CD14-positive monocyte (primary cell): ENCODE data around the gene KBTBD12. TPM values are rescaled to one million over a fixed set of nuclear protein-coding genes. Genes with fewer than 3 reads are reported as not detected.

Experiments used
- DNase-seq, 3 donors: peaks; one replicate each; pipeline ENCODE4 v3.0.0-alpha.2; 2011 to 2022
- H2AFZ ChIP-seq: 2 replicates; pipeline ENCODE4 v1.6.0; 2012; ENCODE audit warnings: mild to moderate bottlenecking, low read depth, low read length, inconsistent platforms; ENCODE audit not compliant: insufficient read depth, poor library complexity, severe bottlenecking
- H3K27ac ChIP-seq, 2 donors: 1 replicate in 1 of 2; 2 replicates in 1 of 2; pipeline ENCODE4 v1.5.1; 2012 to 2013; ENCODE audit warnings: low read length in 2 of 2, control low read depth in 1 of 2, inconsistent platforms in 1 of 2, low read depth in 1 of 2, mild to moderate bottlenecking in 1 of 2
- H3K27me3 ChIP-seq, 2 donors: one replicate each; pipeline versions ENCODE4 v1.6.0 to v1.6.1; 2011 to 2013; ENCODE audit warnings: low read length in 2 of 2; ENCODE audit not compliant: control insufficient read depth in 2 of 2, insufficient read depth in 2 of 2
- H3K36me3 ChIP-seq, 2 donors: replicated peaks in 1 of 2; 1 replicate in 1 of 2; 2 replicates in 1 of 2; pipeline versions ENCODE4 v1.5.1 to v1.6.1; 2012 to 2013; ENCODE audit warnings: low read length in 2 of 2, control low read depth in 1 of 2, inconsistent platforms in 1 of 2, mild to moderate bottlenecking in 1 of 2; ENCODE audit not compliant: insufficient read depth in 2 of 2, control insufficient read depth in 1 of 2
- H3K4me1 ChIP-seq, 2 donors: 1 replicate in 1 of 2; 2 replicates in 1 of 2; pipeline versions ENCODE4 v1.5.1 to v1.6.1; 2012 to 2013; ENCODE audit warnings: low read length in 2 of 2, control low read depth in 1 of 2, inconsistent platforms in 1 of 2, mild to moderate bottlenecking in 1 of 2, moderate library complexity in 1 of 2; ENCODE audit not compliant: insufficient read depth in 2 of 2, control insufficient read depth in 1 of 2
- H3K4me2 ChIP-seq: replicated peaks from 2 replicates; pipeline ENCODE3; 2012; ENCODE audit warnings: low read length, moderate library complexity, mild to moderate bottlenecking; ENCODE audit not compliant: poor library complexity, severe bottlenecking; ENCODE audit errors: extremely low read depth
- H3K4me3 ChIP-seq, 3 experiments: fragments of 200-600 bp in 1 of 3; sonication (generic) in 1 of 3; replicated peaks in 1 of 3; 1 replicate in 2 of 3; 2 replicates in 1 of 3; pipeline ENCODE4 v1.5.1; 2011 to 2013; ENCODE audit warnings: low read length in 3 of 3, mild to moderate bottlenecking in 3 of 3, control low read depth in 2 of 3, low read depth in 2 of 3, inconsistent platforms in 1 of 3, moderate library complexity in 1 of 3
- H3K79me2 ChIP-seq: 2 replicates; pipeline ENCODE4 v1.6.0; 2012; ENCODE audit warnings: mild to moderate bottlenecking, control low read depth, inconsistent platforms, low read length, moderate library complexity; ENCODE audit not compliant: insufficient read depth
- H3K9ac ChIP-seq: 2 replicates; pipeline ENCODE4 v1.6.0; 2017; ENCODE audit warnings: low read length, mild to moderate bottlenecking; ENCODE audit not compliant: insufficient read depth, poor library complexity, severe bottlenecking
- H3K9me3 ChIP-seq, 2 donors: replicated peaks in 1 of 2; 1 replicate in 1 of 2; 2 replicates in 1 of 2; pipeline versions ENCODE4 v1.5.1 to v1.6.1; 2012 to 2013; ENCODE audit warnings: low read length in 2 of 2, control low read depth in 1 of 2; ENCODE audit not compliant: control insufficient read depth in 1 of 2, insufficient read depth in 1 of 2
- H4K20me1 ChIP-seq: 2 replicates; pipeline ENCODE4 v1.6.0; 2012; ENCODE audit warnings: mild to moderate bottlenecking, low read length, control low read depth, moderate library complexity; ENCODE audit not compliant: insufficient read depth
- H3K27ac Mint-ChIP-seq, 7 donors: one replicate each; pipeline ENCODE4 v1.8.0; 2020; ENCODE audit warnings: mild to moderate bottlenecking in 7 of 7, mixed read lengths in 7 of 7, moderate library complexity in 6 of 7, inconsistent platforms in 2 of 7
- H3K27me3 Mint-ChIP-seq, 3 donors: one replicate each; pipeline ENCODE4 v1.8.0; 2021 to 2022; ENCODE audit warnings: low read depth in 3 of 3, mild to moderate bottlenecking in 3 of 3, mixed read lengths in 3 of 3, moderate library complexity in 3 of 3, inconsistent platforms in 1 of 3
- H3K36me3 Mint-ChIP-seq, 2 donors: one replicate each; pipeline ENCODE4 v1.8.0; 2020; ENCODE audit warnings: mixed read lengths in 2 of 2, inconsistent platforms in 1 of 2, mild to moderate bottlenecking in 1 of 2
- H3K4me1 Mint-ChIP-seq: one replicate; pipeline ENCODE4 v1.8.0; 2020; ENCODE audit warnings: mild to moderate bottlenecking, mixed read lengths
- H3K4me3 Mint-ChIP-seq, 2 donors: one replicate each; pipeline ENCODE4 v1.8.0; 2020; ENCODE audit warnings: mild to moderate bottlenecking in 2 of 2, mixed read lengths in 2 of 2, moderate library complexity in 1 of 2
- H3K9me3 Mint-ChIP-seq, 7 donors: one replicate each; pipeline ENCODE4 v1.8.0; 2020 to 2022; ENCODE audit warnings: mixed read lengths in 7 of 7, mild to moderate bottlenecking in 6 of 7, moderate library complexity in 6 of 7, inconsistent platforms in 2 of 7
- CTCF ChIP-seq: fragments of 200-600 bp; IDR thresholded peaks from one replicate; pipeline ENCODE4 v1.8.0; 2022; ENCODE audit warnings: antibody characterized with exemption, mild to moderate bottlenecking
- WGBS: methylation state at CpG from one replicate; pipeline ENCODE4 v1.1.5; 2013; ENCODE audit warnings: missing lambda C conversion rate; ENCODE audit not compliant: insufficient coverage; 5-methylcytosine and 5-hydroxymethylcytosine counted together
- intact Hi-C, 2 donors: fragments of 100-400 bp; cut with micrococcal nuclease; formaldehyde crosslinking; loops; one replicate each; pipeline versions ENCODE4 v1.15.0 to v1.15.1; 2023
- polyA plus RNA-seq, 3 donors: library from polyadenylated mRNA; depleted of rRNA in 1 of 3; unstranded in 2 of 3; stranded (reverse) in 1 of 3; fragments of 300-500 nt in 2 of 3; fragments of >200 nt in 1 of 3; fragmentation: Illumina TruSeq in 2 of 3; gene quantifications; 1 replicate in 2 of 3; 2 replicates in 1 of 3; pipeline ENCODE4 v1.2.3, GENCODE V29; 2012 to 2021

The KBTBD12 gene
- polyA plus RNA-seq, 3 donors: not detected

- no peak overlapping the region for H3K4me3 Mint-ChIP-seq
- WGBS: no CpG with 5 or more reads among the region's 2 CpGs
Observed at GRCh38 chr3:127867412-127867811, 47.6 kb upstream of the KBTBD12 start.

GRCh38 chr3:127867986-127868385, 47.0 kb upstream of the KBTBD12 start:
- Mint-ChIP-seq H3K27me3 (peaks cover 0 to 6% (median 5%) of the 10 kb centered on the region in 3 donors), H3K4me3 (no peak overlapping the region), H3K4me1 (no peaks in the 10 kb centered on the region), H3K27ac (no peak overlapping the region), H3K36me3 (no peaks in the 10 kb centered on the region), H3K9me3 (peaks cover 0 to 3% (median 2%) of the 10 kb centered on the region in 7 donors)
- Histone ChIP-seq H3K27ac (no peak overlapping the region), H3K27me3 (no peaks in the 10 kb centered on the region), H3K4me2 (no peak overlapping the region), H3K79me2 (no peaks in the 10 kb centered on the region), H3K4me1 (no peaks in the 10 kb centered on the region), H3K36me3 (no peaks in the 10 kb centered on the region), H4K20me1 (no peaks in the 10 kb centered on the region), H3K9ac (no peak overlapping the region), H2AFZ (no peak overlapping the region), H3K4me3 (no peak overlapping the region), H3K9me3 (no peaks in the 10 kb centered on the region)
- TF ChIP-seq CTCF: no peak
- intact Hi-C loops: no loop called here
- no peak for DNase-seq

More at GRCh38 chr3:127867412-127867811, 47.6 kb upstream of the KBTBD12 start:
- H3K4me1 ChIP-seq: no peaks in the 10 kb centered on the region
- no peak for TF ChIP-seq CTCF
- H3K27ac Mint-ChIP-seq: no peak overlapping the region
- no peaks in the 10 kb centered on the region for H3K79me2 ChIP-seq
- H3K27me3 Mint-ChIP-seq: peaks cover 0 to 6% (median 5%) of the 10 kb centered on the region in 3 donors
- no peaks in the 10 kb centered on the region for H3K36me3 ChIP-seq
- intact Hi-C loops: no loop called here
- H3K9me3 ChIP-seq: no peaks in the 10 kb centered on the region
- no peaks in the 10 kb centered on the region for H3K36me3 Mint-ChIP-seq
- no peaks in the 10 kb centered on the region for H3K27me3 ChIP-seq
- H3K4me3 ChIP-seq: no peak overlapping the region
- H3K27ac ChIP-seq: no peak overlapping the region
- peaks cover 0 to 3% (median 2%) of the 10 kb centered on the region in 7 donors for H3K9me3 Mint-ChIP-seq
- H3K4me2 ChIP-seq: no peak overlapping the region
- no peak overlapping the region for H2AFZ ChIP-seq
- no peak for DNase-seq
- H4K20me1 ChIP-seq: no peaks in the 10 kb centered on the region
- no peaks in the 10 kb centered on the region for H3K4me1 Mint-ChIP-seq
- no peak overlapping the region for H3K9ac ChIP-seq
